Measurements from ENCODE around the gene DEPP1.

DNA sequence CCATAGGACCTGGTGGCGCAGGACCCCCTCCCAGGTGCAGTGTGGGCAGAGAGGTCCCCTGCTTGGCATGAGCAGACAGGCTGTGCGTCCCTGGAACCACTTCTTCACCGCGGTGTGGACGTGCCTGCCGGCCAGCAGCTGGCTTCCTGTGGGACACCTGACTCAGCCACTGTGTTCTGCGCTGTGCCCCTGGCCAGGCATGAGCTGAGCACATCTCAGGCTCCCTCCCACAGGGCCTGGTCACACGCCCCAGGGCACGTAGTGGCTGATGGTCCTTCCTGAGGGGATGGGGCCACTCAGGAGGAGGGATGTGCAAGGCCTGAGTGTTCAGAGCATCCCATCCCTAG is 3.5 kb upstream of the DEPP1 start:
- TF ChIP-seq, protein P1, sequence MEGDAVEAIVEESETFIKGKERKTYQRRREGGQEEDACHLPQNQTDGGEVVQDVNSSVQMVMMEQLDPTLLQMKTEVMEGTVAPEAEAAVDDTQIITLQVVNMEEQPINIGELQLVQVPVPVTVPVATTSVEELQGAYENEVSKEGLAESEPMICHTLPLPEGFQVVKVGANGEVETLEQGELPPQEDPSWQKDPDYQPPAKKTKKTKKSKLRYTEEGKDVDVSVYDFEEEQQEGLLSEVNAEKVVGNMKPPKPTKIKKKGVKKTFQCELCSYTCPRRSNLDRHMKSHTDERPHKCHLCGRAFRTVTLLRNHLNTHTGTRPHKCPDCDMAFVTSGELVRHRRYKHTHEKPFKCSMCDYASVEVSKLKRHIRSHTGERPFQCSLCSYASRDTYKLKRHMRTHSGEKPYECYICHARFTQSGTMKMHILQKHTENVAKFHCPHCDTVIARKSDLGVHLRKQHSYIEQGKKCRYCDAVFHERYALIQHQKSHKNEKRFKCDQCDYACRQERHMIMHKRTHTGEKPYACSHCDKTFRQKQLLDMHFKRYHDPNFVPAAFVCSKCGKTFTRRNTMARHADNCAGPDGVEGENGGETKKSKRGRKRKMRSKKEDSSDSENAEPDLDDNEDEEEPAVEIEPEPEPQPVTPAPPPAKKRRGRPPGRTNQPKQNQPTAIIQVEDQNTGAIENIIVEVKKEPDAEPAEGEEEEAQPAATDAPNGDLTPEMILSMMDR (IDR thresholded peaks at IDR 0.05): no peak
- no peak for TF ChIP-seq POLR2A (IDR thresholded peaks at IDR 0.05)
